ENCODE data around the gene HMGB3. TPM values are rescaled to one million over a fixed set of nuclear protein-coding genes. Genes with fewer than 3 reads are reported as not detected.

Gene HMGB3
- polyA plus RNA-seq, 3 donors = 3.0 to 6.4 (median 4.9) TPM

DNA sequence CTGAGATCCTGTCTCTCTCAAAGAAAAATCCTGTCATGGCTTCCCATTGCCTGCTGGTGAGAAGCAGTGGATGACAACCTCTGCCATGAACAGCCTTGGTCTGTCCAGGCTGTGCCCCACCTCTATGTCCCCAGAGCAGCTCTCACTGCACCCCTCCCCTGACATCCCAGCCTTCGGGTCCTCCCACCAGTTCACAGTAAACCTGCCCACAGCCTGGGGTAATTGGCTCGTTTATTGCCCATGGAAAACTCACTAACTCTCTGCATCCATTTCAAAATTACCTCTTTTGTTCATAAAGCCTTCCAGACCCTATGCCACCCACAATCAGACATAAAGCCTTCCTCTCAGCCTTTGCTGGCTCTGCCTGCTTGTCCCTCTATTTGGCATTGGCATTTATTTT, 10.7 kb upstream of the HMGB3 start:
- DNase-seq = no peak
- Histone ChIP-seq H3K27me3 (ENCODE audit: control insufficient read depth in 2 of 2, insufficient read depth in 2 of 2, low read length in 2 of 2) (no peaks in the 10 kb centered on the region), H4K20me1 (ENCODE audit: insufficient read depth, low read length) (no peaks in the 10 kb centered on the region), H3K9ac (ENCODE audit: insufficient read depth, low read length, poor library complexity, severe bottlenecking) (no peak overlapping the region), H2AFZ (ENCODE audit: insufficient read depth, low read depth, low read length, poor library complexity, severe bottlenecking) (no peak overlapping the region), H3K4me3 (replicated peaks in 1 of 3; ENCODE audit: low read depth in 2 of 3, low read length in 3 of 3) (no peak overlapping the region), H3K27ac (ENCODE audit: low read depth in 1 of 2, low read length in 2 of 2) (no peak overlapping the region), H3K36me3 (replicated peaks in 1 of 2; ENCODE audit: control insufficient read depth in 1 of 2, insufficient read depth in 2 of 2, low read length in 2 of 2) (no peaks in the 10 kb centered on the region), H3K4me1 (ENCODE audit: control insufficient read depth in 1 of 2, insufficient read depth in 2 of 2, low read length in 2 of 2) (no peaks in the 10 kb centered on the region), H3K79me2 (ENCODE audit: insufficient read depth, low read length) (no peaks in the 10 kb centered on the region), H3K9me3 (replicated peaks in 1 of 2; ENCODE audit: control insufficient read depth in 1 of 2, insufficient read depth in 1 of 2, low read length in 2 of 2) (no peaks in the 10 kb centered on the region), H3K4me2 (replicated peaks; ENCODE audit: extremely low read depth, low read length, poor library complexity, severe bottlenecking) (no peak overlapping the region)
- TF ChIP-seq, protein P1, sequence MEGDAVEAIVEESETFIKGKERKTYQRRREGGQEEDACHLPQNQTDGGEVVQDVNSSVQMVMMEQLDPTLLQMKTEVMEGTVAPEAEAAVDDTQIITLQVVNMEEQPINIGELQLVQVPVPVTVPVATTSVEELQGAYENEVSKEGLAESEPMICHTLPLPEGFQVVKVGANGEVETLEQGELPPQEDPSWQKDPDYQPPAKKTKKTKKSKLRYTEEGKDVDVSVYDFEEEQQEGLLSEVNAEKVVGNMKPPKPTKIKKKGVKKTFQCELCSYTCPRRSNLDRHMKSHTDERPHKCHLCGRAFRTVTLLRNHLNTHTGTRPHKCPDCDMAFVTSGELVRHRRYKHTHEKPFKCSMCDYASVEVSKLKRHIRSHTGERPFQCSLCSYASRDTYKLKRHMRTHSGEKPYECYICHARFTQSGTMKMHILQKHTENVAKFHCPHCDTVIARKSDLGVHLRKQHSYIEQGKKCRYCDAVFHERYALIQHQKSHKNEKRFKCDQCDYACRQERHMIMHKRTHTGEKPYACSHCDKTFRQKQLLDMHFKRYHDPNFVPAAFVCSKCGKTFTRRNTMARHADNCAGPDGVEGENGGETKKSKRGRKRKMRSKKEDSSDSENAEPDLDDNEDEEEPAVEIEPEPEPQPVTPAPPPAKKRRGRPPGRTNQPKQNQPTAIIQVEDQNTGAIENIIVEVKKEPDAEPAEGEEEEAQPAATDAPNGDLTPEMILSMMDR (IDR thresholded peaks at IDR 0.05) = no peak
- Mint-ChIP-seq H3K27ac (peak overlapping the region in 1 of 7 donors; percentile 61), H3K4me3 (no peak overlapping the region), H3K27me3 (ENCODE audit: low read depth in 3 of 3) (peaks cover 1 to 7% (median 5%) of the 10 kb centered on the region in 3 donors), H3K36me3 (no peaks in the 10 kb centered on the region), H3K4me1 (peaks cover 4% of the 10 kb centered on the region), H3K9me3 (peaks cover 0 to 12% (median 2%) of the 10 kb centered on the region in 7 donors)
- intact Hi-C loops (cut with micrococcal nuclease) = no loop called here
- 80% methylated on average over 1 of the region's 2 CpGs for WGBS (ENCODE audit: insufficient coverage)

DNA sequence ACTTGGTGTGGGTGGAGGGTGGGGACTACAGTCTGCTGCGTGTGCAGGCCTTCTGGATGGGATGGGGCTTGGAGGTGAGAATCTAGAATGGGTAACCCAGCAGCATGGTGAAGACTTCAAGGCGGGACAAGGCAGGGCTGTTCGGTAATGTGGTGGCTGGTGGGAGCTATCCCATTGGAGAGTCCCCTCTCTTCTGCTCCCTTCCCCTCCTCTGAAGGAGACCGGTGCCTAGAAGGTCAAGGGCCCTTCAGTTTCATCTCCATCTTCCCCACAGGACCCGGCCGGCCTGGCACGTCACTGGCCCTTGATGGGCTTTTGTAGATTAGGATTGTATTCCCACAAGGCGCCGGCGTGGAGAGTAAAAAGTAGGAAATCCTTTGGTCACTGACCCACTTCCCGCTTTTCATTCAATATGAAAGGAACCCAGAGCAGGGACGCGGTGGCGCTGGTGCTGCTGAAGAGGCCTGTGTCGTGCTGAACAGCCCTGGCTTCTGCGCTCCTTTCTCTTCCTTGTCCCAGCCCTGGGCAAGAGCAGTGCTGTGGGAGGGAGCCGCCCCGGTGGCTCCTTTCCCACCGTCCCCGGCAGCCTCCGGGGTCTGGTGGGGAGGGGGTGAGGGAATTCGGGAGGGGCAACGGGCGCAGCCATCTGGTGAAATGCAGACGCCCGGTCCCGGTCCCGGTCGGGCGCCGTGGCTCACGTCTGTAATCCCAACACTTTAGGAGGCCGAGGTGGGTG, 7.3 kb upstream of the HMGB3 start:
- no peak overlapping the region for H3K27ac Mint-ChIP-seq
- H4K20me1 ChIP-seq (ENCODE audit: insufficient read depth, low read length) = no peaks in the 10 kb centered on the region
- TF ChIP-seq, protein P1 (IDR thresholded peaks at IDR 0.05) = no peak
- intact Hi-C loops (cut with micrococcal nuclease) = no loop called here
- H3K9me3 ChIP-seq (replicated peaks in 1 of 2; ENCODE audit: control insufficient read depth in 1 of 2, insufficient read depth in 1 of 2, low read length in 2 of 2) = no peaks in the 10 kb centered on the region
- WGBS (ENCODE audit: insufficient coverage) = 21% methylated on average over 5 of the region's 33 CpGs
- H2AFZ ChIP-seq (ENCODE audit: insufficient read depth, low read depth, low read length, poor library complexity, severe bottlenecking) = peak overlapping the region; percentile 35
- no peaks in the 10 kb centered on the region for H3K36me3 Mint-ChIP-seq
- no peak overlapping the region for H3K4me3 ChIP-seq (replicated peaks in 1 of 3; ENCODE audit: low read depth in 2 of 3, low read length in 3 of 3)
- no peak for DNase-seq
- H3K9me3 Mint-ChIP-seq = peaks cover 0 to 18% (median 1%) of the 10 kb centered on the region in 7 donors
- peaks cover 4% of the 10 kb centered on the region for H3K4me1 Mint-ChIP-seq
- no peaks in the 10 kb centered on the region for H3K27me3 ChIP-seq (ENCODE audit: control insufficient read depth in 2 of 2, insufficient read depth in 2 of 2, low read length in 2 of 2)
- no peak overlapping the region for H3K27ac ChIP-seq (ENCODE audit: low read depth in 1 of 2, low read length in 2 of 2)
- H3K4me3 Mint-ChIP-seq = no peak overlapping the region
- H3K4me1 ChIP-seq (ENCODE audit: control insufficient read depth in 1 of 2, insufficient read depth in 2 of 2, low read length in 2 of 2) = no peaks in the 10 kb centered on the region
- peaks cover 1 to 6% (median 4%) of the 10 kb centered on the region in 3 donors for H3K27me3 Mint-ChIP-seq (ENCODE audit: low read depth in 3 of 3)
- H3K4me2 ChIP-seq (replicated peaks; ENCODE audit: extremely low read depth, low read length, poor library complexity, severe bottlenecking) = peak overlapping the region; percentile 15
- no peaks in the 10 kb centered on the region for H3K36me3 ChIP-seq (replicated peaks in 1 of 2; ENCODE audit: control insufficient read depth in 1 of 2, insufficient read depth in 2 of 2, low read length in 2 of 2)
- H3K9ac ChIP-seq (ENCODE audit: insufficient read depth, low read length, poor library complexity, severe bottlenecking) = no peak overlapping the region
- H3K79me2 ChIP-seq (ENCODE audit: insufficient read depth, low read length) = no peaks in the 10 kb centered on the region

All from CD14-positive monocyte (primary cell).